BLaER1 treated with 17β-estradiol and CSF1 and Interleukin-3, amounts not matched to agents 10 nM and 100 nM (cell line): Measurements from ENCODE around the gene SORCS2.
"Not testable (repeated sequence)": the region's sequence is repeated elsewhere in the genome, so short reads cannot be mapped to it uniquely, and the experiment has no call there.

Experiments
- H3K27ac ChIP-seq, 11 experiments: shearing (Covaris generic); formaldehyde crosslinking; 2 replicates each; pipeline ENCODE4 v1.8.1; 2022
- H3K27me3 ChIP-seq, 11 experiments: shearing (Covaris generic); formaldehyde crosslinking; 2 replicates each; pipeline ENCODE4 v1.8.1; 2022
- H3K36me3 ChIP-seq, 11 experiments: shearing (Covaris generic); formaldehyde crosslinking; 2 replicates each; pipeline ENCODE4 v1.8.1; 2022
- H3K4me1 ChIP-seq, 10 experiments: shearing (Covaris generic); formaldehyde crosslinking; 2 replicates each; pipeline ENCODE4 v1.8.1; 2022
- H3K4me2 ChIP-seq, 11 experiments: shearing (Covaris generic); formaldehyde crosslinking; 2 replicates each; pipeline ENCODE4 v1.8.1; 2022
- H3K4me3 ChIP-seq, 10 experiments: shearing (Covaris generic); formaldehyde crosslinking; 2 replicates each; pipeline ENCODE4 v1.8.1; 2022
- H3K9ac ChIP-seq, 11 experiments: shearing (Covaris generic); formaldehyde crosslinking; 2 replicates each; pipeline ENCODE4 v1.8.1; 2022
- H3K9me3 ChIP-seq, 11 experiments: shearing (Covaris generic); formaldehyde crosslinking; replicated peaks in 1 of 11; 2 replicates each; pipeline ENCODE4 v1.8.1; 2022
- H4K20me1 ChIP-seq, 11 experiments: shearing (Covaris generic); formaldehyde crosslinking; 2 replicates each; pipeline ENCODE4 v1.8.1; 2022
- Cebpa-rat ChIP-seq, 11 experiments: shearing (Covaris generic); IDR thresholded peaks; 2 replicates each; pipeline ENCODE4 v1.8.1; 2022

Gene SORCS2

DNA sequence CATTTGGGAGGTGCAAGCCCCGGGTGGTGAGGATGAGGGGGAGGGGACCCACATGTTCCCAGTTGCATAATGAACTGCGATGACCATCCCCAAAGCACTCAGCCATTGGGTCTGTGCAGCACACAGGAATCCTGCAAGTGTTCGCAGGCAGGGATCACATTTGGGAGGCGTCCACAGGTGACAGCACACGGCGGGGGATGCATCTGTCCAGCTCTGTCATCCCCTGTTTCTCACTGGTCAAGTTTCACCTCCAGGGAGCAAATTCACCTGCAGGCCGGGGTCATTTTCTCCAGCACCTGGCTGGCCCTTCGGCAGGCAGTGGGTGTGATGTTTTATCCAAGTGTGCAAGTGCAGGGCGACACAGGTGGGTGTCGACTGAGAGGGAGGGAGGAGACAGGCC lies 33.3 kb upstream of the SORCS2 start:
- H3K27me3 ChIP-seq: no peaks in the 10 kb centered on the region
- TF ChIP-seq Cebpa-rat (IDR thresholded peaks at IDR 0.05): no peak
- H3K4me1 ChIP-seq: peaks cover 0 to 26% (median 18%) of the 10 kb centered on the region in 10 experiments; a peak in 15 of 20 replicates
- H3K4me3 ChIP-seq: no peak overlapping the region
- H3K9me3 ChIP-seq: no peaks in the 10 kb centered on the region
- H3K9ac ChIP-seq: no peak overlapping the region
- H3K36me3 ChIP-seq: no peaks in the 10 kb centered on the region
- no peaks in the 10 kb centered on the region for H4K20me1 ChIP-seq
- no peak overlapping the region for H3K4me2 ChIP-seq
- no peak overlapping the region for H3K27ac ChIP-seq

DNA sequence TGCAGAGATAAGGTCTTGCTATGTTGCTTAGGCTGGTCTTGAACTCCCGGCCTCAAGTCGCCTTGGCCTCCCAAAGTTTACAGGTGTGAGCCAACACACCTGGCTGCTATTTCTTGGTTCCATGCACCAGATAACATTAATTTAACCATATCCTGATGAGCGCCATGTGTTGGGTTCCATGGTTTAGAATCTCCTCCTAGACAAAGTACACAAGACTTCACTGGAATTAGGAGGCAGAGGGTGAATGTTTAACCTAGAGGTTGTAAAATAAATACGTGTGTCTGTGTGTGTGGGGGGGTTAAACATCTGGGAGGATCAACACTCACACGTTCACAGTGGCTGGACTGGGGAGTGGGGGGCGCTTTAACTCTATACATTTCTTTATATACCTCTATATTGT lies 32.4 kb upstream of the SORCS2 start:
- H3K36me3 ChIP-seq: no peaks in the 10 kb centered on the region
- no peak for TF ChIP-seq Cebpa-rat (IDR thresholded peaks at IDR 0.05)
- H3K27ac ChIP-seq: no peak overlapping the region
- no peaks in the 10 kb centered on the region for H3K27me3 ChIP-seq
- no peaks in the 10 kb centered on the region for H3K9me3 ChIP-seq
- H4K20me1 ChIP-seq: no peaks in the 10 kb centered on the region
- no peak overlapping the region for H3K4me2 ChIP-seq
- no peak overlapping the region for H3K4me3 ChIP-seq
- peaks cover 4 to 35% (median 27%) of the 10 kb centered on the region in 10 experiments; a peak in 18 of 20 replicates for H3K4me1 ChIP-seq
- no peak overlapping the region for H3K9ac ChIP-seq

- no peak for TF ChIP-seq Cebpa-rat (IDR thresholded peaks at IDR 0.05)
- no peak overlapping the region for H3K27ac ChIP-seq
- H3K4me1 ChIP-seq: peaks cover 7 to 40% (median 32%) of the 10 kb centered on the region in 10 experiments; a peak in 18 of 20 replicates
- H3K27me3 ChIP-seq: no peaks in the 10 kb centered on the region
- H3K4me2 ChIP-seq: no peak overlapping the region
- H3K9ac ChIP-seq: no peak overlapping the region
- no peaks in the 10 kb centered on the region for H3K36me3 ChIP-seq
- H3K4me3 ChIP-seq: no peak overlapping the region
- H3K9me3 ChIP-seq: no peaks in the 10 kb centered on the region
- H4K20me1 ChIP-seq: no peaks in the 10 kb centered on the region
Measured at GRCh38 chr4:7160439-7160838, 31.9 kb upstream of the SORCS2 start.

- Histone ChIP-seq H3K9me3 (no peaks in the 10 kb centered on the region), H3K36me3 (no peaks in the 10 kb centered on the region), H3K27me3 (no peaks in the 10 kb centered on the region), H3K4me3 (no peak overlapping the region), H3K9ac (no peak overlapping the region), H3K4me2 (no peak overlapping the region), H3K4me1 (peaks cover 7 to 46% (median 38%) of the 10 kb centered on the region in 10 experiments; a peak in 18 of 20 replicates), H4K20me1 (no peaks in the 10 kb centered on the region), H3K27ac (no peak overlapping the region)
- no peak for TF ChIP-seq Cebpa-rat (IDR thresholded peaks at IDR 0.05)
Measured at GRCh38 chr4:7160951-7161440, 31.3 kb upstream of the SORCS2 start.

DNA sequence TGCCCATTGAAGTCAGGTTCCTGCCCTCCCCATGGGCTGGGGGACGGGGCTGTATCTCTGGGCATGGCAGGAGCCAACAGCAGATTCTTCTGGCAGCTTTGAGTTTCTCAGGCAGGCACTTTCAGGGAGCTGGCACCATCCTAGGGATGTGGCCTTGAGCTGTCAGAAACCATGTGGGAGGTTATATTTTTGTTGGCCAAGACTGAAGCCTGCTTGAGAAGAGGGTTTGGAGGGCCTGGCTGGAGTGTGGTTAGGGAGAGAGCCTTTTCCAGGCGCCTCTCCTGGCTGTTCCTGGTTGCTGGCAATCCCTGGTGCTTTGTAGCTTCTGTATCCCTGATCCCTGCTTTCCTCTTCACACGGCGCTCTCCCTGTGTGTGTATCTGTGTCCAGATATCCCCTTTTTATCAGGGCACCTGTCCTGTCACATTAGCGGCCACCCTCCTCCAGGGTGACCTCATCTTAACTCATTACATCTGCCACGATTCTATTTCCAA lies 30.6 kb upstream of the SORCS2 start:
- peaks cover 7 to 53% (median 41%) of the 10 kb centered on the region in 10 experiments; a peak in 18 of 20 replicates for H3K4me1 ChIP-seq
- H3K9me3 ChIP-seq: no peaks in the 10 kb centered on the region
- no peak overlapping the region for H3K27ac ChIP-seq
- no peaks in the 10 kb centered on the region for H4K20me1 ChIP-seq
- no peaks in the 10 kb centered on the region for H3K36me3 ChIP-seq
- no peak overlapping the region for H3K4me3 ChIP-seq
- TF ChIP-seq Cebpa-rat (IDR thresholded peaks at IDR 0.05): no peak
- H3K4me2 ChIP-seq: peak overlapping the region in 3 of 11 experiments; percentile 66 to 68 (median 67); a peak in 3 of 22 replicates
- H3K9ac ChIP-seq: 0 out of 22 replicates have a peak overlapping the region, but pooled peaks of 1 of the 11 experiments have one; percentile 44
- H3K27me3 ChIP-seq: no peaks in the 10 kb centered on the region

GRCh38 chr4:7165056-7165873 lies 27.1 kb upstream of the SORCS2 start:
- H3K9me3 ChIP-seq, H3K36me3 ChIP-seq, H4K20me1 ChIP-seq, H3K4me3 ChIP-seq, H3K9ac ChIP-seq, H3K27ac ChIP-seq, H3K27me3 ChIP-seq: not testable (repeated sequence)
- Histone ChIP-seq H3K4me2 (peak overlapping the region; percentile 8 to 75 (median 64); a peak in 18 of 22 replicates), H3K4me1 (peaks cover 17 to 88% (median 76%) of the 10 kb centered on the region in 10 experiments)

DNA sequence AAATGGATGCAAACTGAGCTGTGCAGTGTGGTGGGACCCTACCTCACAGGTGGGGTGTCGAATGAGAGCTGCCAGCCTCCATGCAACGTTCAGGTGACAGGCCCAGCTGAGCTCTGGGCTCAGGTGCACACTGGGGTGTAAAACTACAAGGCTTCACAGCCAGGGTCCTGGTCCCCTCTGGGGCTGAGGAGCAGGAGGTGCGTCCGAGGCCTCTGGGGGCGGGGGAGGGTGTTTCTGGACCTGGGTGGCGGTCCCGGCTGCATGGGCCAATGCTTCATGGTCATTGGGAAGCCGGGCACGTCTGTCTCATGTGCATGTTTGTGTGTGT lies 26.5 kb upstream of the SORCS2 start:
- no peak overlapping the region for H3K27ac ChIP-seq
- H3K4me2 ChIP-seq: peak overlapping the region in 6 of 11 experiments; percentile 64 to 75 (median 68); a peak in 8 of 22 replicates
- no peak overlapping the region for H3K9ac ChIP-seq
- peaks cover 17 to 94% (median 82%) of the 10 kb centered on the region in 10 experiments for H3K4me1 ChIP-seq
- no peaks in the 10 kb centered on the region for H3K9me3 ChIP-seq
- no peaks in the 10 kb centered on the region; a peak in 1 of 22 replicates for H4K20me1 ChIP-seq
- no peak for TF ChIP-seq Cebpa-rat (IDR thresholded peaks at IDR 0.05)
- no peak overlapping the region for H3K4me3 ChIP-seq
- no peaks in the 10 kb centered on the region for H3K27me3 ChIP-seq
- H3K36me3 ChIP-seq: no peaks in the 10 kb centered on the region

DNA sequence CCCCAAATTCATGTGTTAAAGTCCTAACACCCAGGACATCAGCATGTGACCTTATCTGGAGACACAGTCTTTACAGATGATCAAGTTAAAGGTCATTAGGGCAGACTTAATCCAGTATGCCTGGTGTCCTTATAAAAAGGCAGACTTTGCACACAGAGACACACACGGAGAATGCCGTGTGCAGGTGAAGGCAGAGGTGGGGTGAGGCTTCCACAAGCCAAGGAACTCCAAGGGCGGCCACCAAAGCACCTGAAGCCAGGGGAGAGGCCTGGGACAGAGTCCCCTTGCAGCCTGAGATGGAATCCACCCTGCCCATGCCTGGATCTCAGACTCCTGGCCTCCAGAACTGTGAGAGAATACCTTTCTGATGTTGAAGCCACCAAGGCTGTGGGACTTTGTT lies 26.1 kb upstream of the SORCS2 start:
- Histone ChIP-seq H4K20me1 (no peaks in the 10 kb centered on the region; a peak in 1 of 22 replicates), H3K4me3 (no peak overlapping the region), H3K27me3 (no peaks in the 10 kb centered on the region), H3K27ac (no peak overlapping the region), H3K9ac (no peak overlapping the region), H3K4me2 (peak overlapping the region in 4 of 11 experiments; percentile 64 to 89 (median 74); a peak in 3 of 22 replicates), H3K9me3 (no peaks in the 10 kb centered on the region), H3K4me1 (peaks cover 17 to 98% (median 86%) of the 10 kb centered on the region in 10 experiments), H3K36me3 (no peaks in the 10 kb centered on the region)
- no peak for TF ChIP-seq Cebpa-rat (IDR thresholded peaks at IDR 0.05)

GRCh38 chr4:7166981-7167700 lies 25.2 kb upstream of the SORCS2 start:
- Histone ChIP-seq H3K9ac (0 out of 22 replicates have a peak overlapping the region, but pooled peaks of 1 of the 11 experiments have one; percentile 17), H3K27me3 (no peaks in the 10 kb centered on the region), H3K36me3 (no peaks in the 10 kb centered on the region), H3K9me3 (no peaks in the 10 kb centered on the region), H3K4me3 (no peak overlapping the region), H3K4me1 (peaks cover 17 to 100% (median 95%) of the 10 kb centered on the region in 10 experiments), H3K4me2 (peak overlapping the region in 8 of 11 experiments; percentile 4 to 89 (median 78); a peak in 14 of 22 replicates), H4K20me1 (no peaks in the 10 kb centered on the region; a peak in 1 of 22 replicates), H3K27ac (0 out of 22 replicates have a peak overlapping the region, but pooled peaks of 1 of the 11 experiments have one; percentile 7)
- no peak for TF ChIP-seq Cebpa-rat (IDR thresholded peaks at IDR 0.05)
